ENCODE results near the gene NUDT1. TPM values are rescaled to one million over a fixed set of nuclear protein-coding genes. Genes with fewer than 3 reads are reported as not detected.
A peak's percentile ranks its signal among the peaks of the same experiment; 100 is the strongest.

NUDT1 gene
- total RNA-seq, 1 experiment from 2014 or later, result 47.4 TPM

DNA sequence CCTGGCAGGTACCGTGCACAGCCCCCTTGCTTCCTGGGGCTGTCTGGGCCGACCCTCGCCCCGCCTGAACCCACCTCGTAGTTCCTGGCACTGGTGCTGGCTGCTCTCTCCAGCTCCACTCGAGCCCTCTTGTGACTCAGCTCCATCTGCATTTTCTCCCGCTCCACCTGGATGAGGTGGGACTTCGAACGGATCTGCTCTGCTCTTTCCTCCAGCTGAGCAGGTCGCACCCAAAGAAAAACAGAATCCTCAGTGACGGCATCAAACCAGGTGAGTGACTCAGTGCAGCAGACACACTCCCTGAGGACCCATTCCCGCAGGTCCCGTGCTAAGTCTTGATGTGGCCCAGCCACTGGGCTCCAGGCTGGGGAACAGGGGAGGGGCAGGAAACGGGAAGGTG, 16.7 kb upstream of the NUDT1 start:
- Histone ChIP-seq H3K4me2 (ENCODE audit: low read length) (peak overlapping the region; percentile 35), H3K36me3 (ENCODE audit: control insufficient read depth in 1 of 2, insufficient read depth in 2 of 2, low read length in 2 of 2) (peaks cover 5 to 27% of the 10 kb centered on the region in 2 experiments; a peak in 3 of 4 replicates), H3K4me1 (ENCODE audit: control insufficient read depth in 1 of 2, insufficient read depth in 2 of 2, low read length in 2 of 2) (peaks cover 0 to 17% of the 10 kb centered on the region in 2 experiments; a peak in 2 of 4 replicates), H3K79me2 (ENCODE audit: insufficient read depth, low read length) (peaks cover 62% of the 10 kb centered on the region), H3K9me3 (ENCODE audit: control insufficient read depth in 1 of 2, insufficient read depth in 1 of 2, low read depth in 1 of 2, low read length in 2 of 2) (no peaks in the 10 kb centered on the region), H3K9ac (ENCODE audit: low read length) (no peak overlapping the region), H3K4me3 (replicated peaks in 1 of 2; ENCODE audit: low read depth in 1 of 2, low read length in 2 of 2) (no peak overlapping the region), H3K9me2 (ENCODE audit: insufficient read depth) (no peaks in the 10 kb centered on the region), H3K27me3 (ENCODE audit: insufficient read depth, low read length) (no peaks in the 10 kb centered on the region), H4K20me1 (ENCODE audit: insufficient read depth) (no peaks in the 10 kb centered on the region), H3K27ac (ENCODE audit: low read depth, low read length) (no peak overlapping the region), H2AFZ (ENCODE audit: low read depth, low read length, poor library complexity, severe bottlenecking) (no peak overlapping the region)
- RAD21 ChIA-PET (ENCODE audit: low non-redundant PET in 1 of 2, low total read pairs in 2 of 2, uncharacterized antibody in 2 of 2, unreplicated experiment in 2 of 2), result no interaction called here
- CTCF ChIA-PET, result no interaction called here
- no peak for DNase-seq (ENCODE audit: low read depth, low spot score)
- POLR2A ChIA-PET, result no interaction called here
- no peak for TF ChIP-seq POLR2AphosphoS5 (IDR thresholded peaks at IDR 0.05; ENCODE audit: low read depth, low read length)
- TF ChIP-seq JUND (IDR thresholded peaks at IDR 0.05), result no peak
- intact Hi-C loops (cut with micrococcal nuclease), result no loop called here
- ATAC-seq, result peak; percentile 30; the same call in 1 of the 2 replicates
- no TSS peak for BruUV-seq (replicated peaks)

DNA sequence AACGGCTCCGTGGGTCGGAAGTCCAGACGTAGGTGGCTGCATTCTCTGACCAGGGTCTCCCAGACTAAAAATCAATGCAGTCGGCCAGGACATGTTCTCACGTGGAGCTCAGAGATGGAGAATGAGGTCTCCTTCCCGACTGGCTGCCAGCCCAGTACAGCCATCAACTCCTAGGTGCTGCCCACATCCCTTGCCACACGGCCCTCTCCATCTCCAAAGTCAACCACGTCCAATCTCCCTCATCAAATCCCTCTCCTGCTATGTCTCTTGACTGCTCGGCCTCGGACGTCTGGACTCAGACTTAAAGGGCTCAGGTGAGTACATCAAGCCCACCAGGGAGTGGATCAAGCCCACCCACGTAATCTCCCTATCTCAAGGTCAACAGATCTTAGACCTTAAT, 16.2 kb upstream of the NUDT1 start:
- no peaks in the 10 kb centered on the region for H3K27me3 ChIP-seq (ENCODE audit: insufficient read depth, low read length)
- intact Hi-C loops (cut with micrococcal nuclease), result no loop called here

More for the DNA sequence above, 16.2 kb upstream of the NUDT1 start:
- no peak overlapping the region for H3K27ac ChIP-seq (ENCODE audit: low read depth, low read length)
- DNase-seq (ENCODE audit: low read depth, low spot score), result no peak
- H2AFZ ChIP-seq (ENCODE audit: low read depth, low read length, poor library complexity, severe bottlenecking), result no peak overlapping the region
- H3K9me2 ChIP-seq (ENCODE audit: insufficient read depth), result no peaks in the 10 kb centered on the region
- peaks cover 67% of the 10 kb centered on the region for H3K79me2 ChIP-seq (ENCODE audit: insufficient read depth, low read length)
- H4K20me1 ChIP-seq (ENCODE audit: insufficient read depth), result no peaks in the 10 kb centered on the region
- H3K9me3 ChIP-seq (ENCODE audit: control insufficient read depth in 1 of 2, insufficient read depth in 1 of 2, low read depth in 1 of 2, low read length in 2 of 2), result no peaks in the 10 kb centered on the region
- H3K4me1 ChIP-seq (ENCODE audit: control insufficient read depth in 1 of 2, insufficient read depth in 2 of 2, low read length in 2 of 2), result peaks cover 0 to 19% of the 10 kb centered on the region in 2 experiments; a peak in 2 of 4 replicates
- H3K9ac ChIP-seq (ENCODE audit: low read length), result no peak overlapping the region
- POLR2A ChIA-PET, result no interaction called here
- TF ChIP-seq ZNF274 (IDR thresholded peaks at IDR 0.05; ENCODE audit: low read depth, low read length), result no peak
- TF ChIP-seq, protein P1, sequence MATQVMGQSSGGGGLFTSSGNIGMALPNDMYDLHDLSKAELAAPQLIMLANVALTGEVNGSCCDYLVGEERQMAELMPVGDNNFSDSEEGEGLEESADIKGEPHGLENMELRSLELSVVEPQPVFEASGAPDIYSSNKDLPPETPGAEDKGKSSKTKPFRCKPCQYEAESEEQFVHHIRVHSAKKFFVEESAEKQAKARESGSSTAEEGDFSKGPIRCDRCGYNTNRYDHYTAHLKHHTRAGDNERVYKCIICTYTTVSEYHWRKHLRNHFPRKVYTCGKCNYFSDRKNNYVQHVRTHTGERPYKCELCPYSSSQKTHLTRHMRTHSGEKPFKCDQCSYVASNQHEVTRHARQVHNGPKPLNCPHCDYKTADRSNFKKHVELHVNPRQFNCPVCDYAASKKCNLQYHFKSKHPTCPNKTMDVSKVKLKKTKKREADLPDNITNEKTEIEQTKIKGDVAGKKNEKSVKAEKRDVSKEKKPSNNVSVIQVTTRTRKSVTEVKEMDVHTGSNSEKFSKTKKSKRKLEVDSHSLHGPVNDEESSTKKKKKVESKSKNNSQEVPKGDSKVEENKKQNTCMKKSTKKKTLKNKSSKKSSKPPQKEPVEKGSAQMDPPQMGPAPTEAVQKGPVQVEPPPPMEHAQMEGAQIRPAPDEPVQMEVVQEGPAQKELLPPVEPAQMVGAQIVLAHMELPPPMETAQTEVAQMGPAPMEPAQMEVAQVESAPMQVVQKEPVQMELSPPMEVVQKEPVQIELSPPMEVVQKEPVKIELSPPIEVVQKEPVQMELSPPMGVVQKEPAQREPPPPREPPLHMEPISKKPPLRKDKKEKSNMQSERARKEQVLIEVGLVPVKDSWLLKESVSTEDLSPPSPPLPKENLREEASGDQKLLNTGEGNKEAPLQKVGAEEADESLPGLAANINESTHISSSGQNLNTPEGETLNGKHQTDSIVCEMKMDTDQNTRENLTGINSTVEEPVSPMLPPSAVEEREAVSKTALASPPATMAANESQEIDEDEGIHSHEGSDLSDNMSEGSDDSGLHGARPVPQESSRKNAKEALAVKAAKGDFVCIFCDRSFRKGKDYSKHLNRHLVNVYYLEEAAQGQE (IDR thresholded peaks at IDR 0.05; ENCODE audit: low read depth), result no peak
- TF ChIP-seq POLR2AphosphoS5 (IDR thresholded peaks at IDR 0.05; ENCODE audit: low read depth, low read length), result no peak
- TF ChIP-seq EZH2 (IDR thresholded peaks at IDR 0.05), result no peak
- TF ChIP-seq FOSL1 (IDR thresholded peaks at IDR 0.05; ENCODE audit: low read depth), result no peak
- no peak for TF ChIP-seq SIN3A (IDR thresholded peaks at IDR 0.05; ENCODE audit: low read depth)
- no peak for ATAC-seq
- no peak overlapping the region for H3K4me3 ChIP-seq (replicated peaks in 1 of 2; ENCODE audit: low read depth in 1 of 2, low read length in 2 of 2)
- no TSS peak for BruUV-seq (replicated peaks)
- H3K36me3 ChIP-seq (ENCODE audit: control insufficient read depth in 1 of 2, insufficient read depth in 2 of 2, low read length in 2 of 2), result peaks cover 6 to 32% of the 10 kb centered on the region in 2 experiments; a peak in 3 of 4 replicates
- RAD21 ChIA-PET (ENCODE audit: low non-redundant PET in 1 of 2, low total read pairs in 2 of 2, uncharacterized antibody in 2 of 2, unreplicated experiment in 2 of 2), result no interaction called here
- CTCF ChIA-PET, result no interaction called here
- 0 out of 2 replicates have a peak overlapping the region, but pooled peaks have one; percentile 35 for H3K4me2 ChIP-seq (ENCODE audit: low read length)
